ENCODE measurements around the gene FKBP2.

FKBP2 gene

DNA sequence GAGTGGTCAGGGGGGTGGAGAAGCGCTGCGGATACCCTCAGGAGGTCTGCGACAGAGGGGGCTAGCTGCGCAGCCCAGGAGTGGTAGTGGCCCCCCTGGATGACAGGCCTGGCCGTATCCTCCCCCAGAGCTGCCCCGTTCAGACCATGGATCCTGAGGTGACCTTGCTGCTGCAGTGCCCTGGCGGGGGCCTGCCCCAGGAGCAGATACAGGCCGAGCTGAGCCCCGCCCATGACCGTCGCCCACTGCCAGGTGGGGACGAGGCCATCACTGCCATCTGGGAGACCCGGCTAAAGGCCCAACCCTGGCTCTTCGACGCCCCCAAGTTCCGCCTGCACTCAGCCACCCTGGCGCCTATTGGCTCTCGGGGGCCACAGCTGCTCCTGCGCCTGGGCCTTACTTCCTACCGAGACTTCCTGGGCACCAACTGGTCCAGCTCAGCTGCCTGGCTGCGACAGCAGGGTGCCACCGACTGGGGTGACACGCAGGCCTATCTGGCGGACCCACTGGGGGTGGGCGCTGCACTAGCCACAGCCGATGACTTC is 14.3 kb upstream of the FKBP2 start:
- Mint-ChIP-seq H3K9me3 (no peaks in the 10 kb centered on the region), H3K36me3 (ENCODE audit: low read depth) (no peaks in the 10 kb centered on the region), H3K27me3 (ENCODE audit: low read depth, poor library complexity) (no peaks in the 10 kb centered on the region), H3K4me1 (peaks cover 44% of the 10 kb centered on the region), H3K4me3 (peak overlapping the region; percentile 86), H3K27ac (no peak overlapping the region)
- no peak for DNase-seq
- TF ChIP-seq CTCF (IDR thresholded peaks at IDR 0.05): no peak

DNA sequence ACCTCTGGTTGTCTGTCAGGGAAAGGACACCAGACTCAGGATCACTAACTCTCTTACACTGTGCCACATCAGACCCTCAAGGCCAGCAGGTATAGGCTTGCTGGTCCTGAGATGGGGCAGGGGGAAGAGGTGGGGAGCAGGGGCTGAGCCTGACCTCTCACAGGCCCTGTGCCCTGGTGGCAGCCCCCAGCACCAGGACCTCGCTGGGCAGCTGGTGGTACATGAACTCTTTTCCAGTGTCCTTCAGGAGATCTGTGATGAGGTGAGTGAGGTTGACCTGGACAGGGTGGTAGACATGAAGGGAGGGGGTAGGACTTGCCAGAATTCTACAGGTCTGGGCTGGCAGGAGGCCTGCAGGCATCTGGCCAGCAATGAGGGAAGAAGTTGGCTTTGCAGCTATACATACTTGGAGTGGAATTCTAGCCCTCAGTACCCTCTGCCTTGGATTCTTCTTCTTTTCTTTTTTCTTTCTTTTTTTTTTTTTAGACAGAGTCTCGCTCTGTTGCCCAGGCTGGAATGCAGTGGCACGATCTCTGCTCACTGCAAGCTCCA is 13.4 kb upstream of the FKBP2 start:
- no peaks in the 10 kb centered on the region for H3K9me3 Mint-ChIP-seq
- DNase-seq: no peak
- TF ChIP-seq CTCF (IDR thresholded peaks at IDR 0.05): no peak
- H3K27me3 Mint-ChIP-seq (ENCODE audit: low read depth, poor library complexity): peaks cover 5% of the 10 kb centered on the region
- H3K27ac Mint-ChIP-seq: no peak overlapping the region
- peak overlapping the region; percentile 86 for H3K4me3 Mint-ChIP-seq
- no peaks in the 10 kb centered on the region for H3K36me3 Mint-ChIP-seq (ENCODE audit: low read depth)
- peaks cover 53% of the 10 kb centered on the region for H3K4me1 Mint-ChIP-seq

- H3K36me3 Mint-ChIP-seq (ENCODE audit: low read depth): no peaks in the 10 kb centered on the region
- H3K27ac Mint-ChIP-seq: no peak overlapping the region
- TF ChIP-seq CTCF (IDR thresholded peaks at IDR 0.05): no peak
- H3K9me3 Mint-ChIP-seq: no peaks in the 10 kb centered on the region
- H3K4me1 Mint-ChIP-seq: peaks cover 53% of the 10 kb centered on the region
- H3K27me3 Mint-ChIP-seq (ENCODE audit: low read depth, poor library complexity): peaks cover 15% of the 10 kb centered on the region
- H3K4me3 Mint-ChIP-seq: peak overlapping the region; percentile 90
- DNase-seq: no peak
Measured at GRCh38 chr11:64229090-64229743, 11.7 kb upstream of the FKBP2 start.

- Mint-ChIP-seq H3K4me1 (peaks cover 52% of the 10 kb centered on the region), H3K27me3 (ENCODE audit: low read depth, poor library complexity) (peaks cover 15% of the 10 kb centered on the region), H3K4me3 (peak overlapping the region; percentile 90), H3K27ac (no peak overlapping the region), H3K9me3 (no peaks in the 10 kb centered on the region), H3K36me3 (ENCODE audit: low read depth) (no peaks in the 10 kb centered on the region)
- no peak for TF ChIP-seq CTCF (IDR thresholded peaks at IDR 0.05)
- no peak for DNase-seq
Measured at GRCh38 chr11:64229744-64230170, 11.1 kb upstream of the FKBP2 start.

- DNase-seq: peak; percentile 92
- peaks cover 15% of the 10 kb centered on the region for H3K27me3 Mint-ChIP-seq (ENCODE audit: low read depth, poor library complexity)
- H3K4me1 Mint-ChIP-seq: peaks cover 49% of the 10 kb centered on the region
Measured at GRCh38 chr11:64230171-64230984, 10.5 kb upstream of the FKBP2 start, which contains the start of gene DNAJC4. DNAJC4 (plus strand) TSS chr11:64230548; CDS start chr11:64230855, 307 bp downstream.

More at GRCh38 chr11:64230171-64230984, 10.5 kb upstream of the FKBP2 start, which contains the start of gene DNAJC4:
- H3K36me3 Mint-ChIP-seq (ENCODE audit: low read depth): no peaks in the 10 kb centered on the region
- peak within 1 kb of the TSS; percentile 90 for H3K4me3 Mint-ChIP-seq
- TF ChIP-seq CTCF (IDR thresholded peaks at IDR 0.05): no peak
- no peaks in the 10 kb centered on the region for H3K9me3 Mint-ChIP-seq
- peak within 1 kb of the TSS; percentile 58 for H3K27ac Mint-ChIP-seq

All from nephron progenitor cell (in vitro differentiated cells).